Epithelial cell of esophagus (primary cell): ENCODE results near the gene LSAMP.
"Not testable (repeated sequence)": the region's sequence is repeated elsewhere in the genome, so short reads cannot be mapped to it uniquely, and the experiment has no call there.

Source experiments
- DNase-seq: peaks from one replicate; pipeline ENCODE4 v3.0.0; 2010; ENCODE audit warnings: low read depth
- H3K4me3 ChIP-seq: 2 replicates; pipeline ENCODE4 v1.5.1; 2011; ENCODE audit warnings: mild to moderate bottlenecking, low read length, control low read depth
- TF ChIP-seq, protein P1 (sequence below): IDR thresholded peaks from 2 replicates; pipeline ENCODE4 v1.5.1; 2011; ENCODE audit warnings: low read depth, mild to moderate bottlenecking, low read length, control low read depth, inconsistent platforms; ENCODE audit not compliant: insufficient read depth; ENCODE audit errors: missing control alignments

The LSAMP gene

DNA sequence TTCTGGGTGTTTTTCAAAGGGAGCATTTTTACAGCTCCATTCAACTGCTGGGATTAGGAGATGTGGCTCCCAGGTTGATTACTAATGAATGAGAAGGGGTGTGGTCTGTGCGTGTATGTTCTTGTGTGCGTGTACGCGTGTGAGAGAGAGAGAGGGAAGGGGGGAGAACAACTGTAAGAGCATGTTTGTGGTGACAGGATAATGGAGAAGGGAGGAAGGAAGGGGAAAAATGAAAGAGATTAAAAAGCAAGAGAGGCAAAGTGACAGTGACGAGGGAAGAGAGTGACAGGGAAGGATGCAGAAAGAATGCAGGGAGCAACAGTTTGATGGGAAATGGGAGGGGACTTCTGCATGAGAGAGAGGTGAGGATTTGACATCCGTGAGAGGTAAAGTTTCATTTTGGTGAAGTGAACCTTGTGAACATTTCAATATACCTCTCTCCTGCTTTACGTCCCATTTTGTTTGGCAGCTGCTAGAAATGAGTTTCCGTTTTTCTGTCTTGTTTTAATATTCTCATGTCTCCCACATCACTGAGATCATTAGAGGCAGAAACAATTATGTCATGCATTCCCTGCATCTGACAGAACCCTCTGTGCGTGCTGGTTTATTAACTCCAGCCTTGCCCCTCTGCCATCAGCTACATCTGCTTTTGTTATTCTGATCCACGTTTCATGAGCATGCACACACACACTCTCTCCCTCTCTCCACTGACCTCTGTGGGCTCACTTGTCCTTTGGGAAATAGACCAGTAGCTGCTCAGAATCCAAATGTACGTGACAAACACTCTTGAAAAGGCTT lies 660.3 kb downstream of the LSAMP start:
- peak overlapping the region; percentile 36 for H3K4me3 ChIP-seq
- peak; percentile 88 for DNase-seq
- TF ChIP-seq, protein P1, sequence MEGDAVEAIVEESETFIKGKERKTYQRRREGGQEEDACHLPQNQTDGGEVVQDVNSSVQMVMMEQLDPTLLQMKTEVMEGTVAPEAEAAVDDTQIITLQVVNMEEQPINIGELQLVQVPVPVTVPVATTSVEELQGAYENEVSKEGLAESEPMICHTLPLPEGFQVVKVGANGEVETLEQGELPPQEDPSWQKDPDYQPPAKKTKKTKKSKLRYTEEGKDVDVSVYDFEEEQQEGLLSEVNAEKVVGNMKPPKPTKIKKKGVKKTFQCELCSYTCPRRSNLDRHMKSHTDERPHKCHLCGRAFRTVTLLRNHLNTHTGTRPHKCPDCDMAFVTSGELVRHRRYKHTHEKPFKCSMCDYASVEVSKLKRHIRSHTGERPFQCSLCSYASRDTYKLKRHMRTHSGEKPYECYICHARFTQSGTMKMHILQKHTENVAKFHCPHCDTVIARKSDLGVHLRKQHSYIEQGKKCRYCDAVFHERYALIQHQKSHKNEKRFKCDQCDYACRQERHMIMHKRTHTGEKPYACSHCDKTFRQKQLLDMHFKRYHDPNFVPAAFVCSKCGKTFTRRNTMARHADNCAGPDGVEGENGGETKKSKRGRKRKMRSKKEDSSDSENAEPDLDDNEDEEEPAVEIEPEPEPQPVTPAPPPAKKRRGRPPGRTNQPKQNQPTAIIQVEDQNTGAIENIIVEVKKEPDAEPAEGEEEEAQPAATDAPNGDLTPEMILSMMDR, result no peak

GRCh38 chr3:115783938-115784738 lies 661.1 kb downstream of the LSAMP start:
- peak; percentile 93 for DNase-seq
- TF ChIP-seq, protein P1, result peak; percentile 65
- H3K4me3 ChIP-seq, result peak overlapping the region; percentile 36

GRCh38 chr3:115783426-115783825 lies 661.9 kb downstream of the LSAMP start:
- DNase-seq, result not testable (repeated sequence)
- H3K4me3 ChIP-seq, result peak overlapping the region; percentile 36

- TF ChIP-seq, protein P1, result no peak
- H3K4me3 ChIP-seq, result no peak overlapping the region
- no peak for DNase-seq
Observed at GRCh38 chr3:115779011-115779410, 666.3 kb downstream of the LSAMP start.

GRCh38 chr3:115772951-115773350 lies 672.3 kb downstream of the LSAMP start:
- TF ChIP-seq, protein P1, result no peak
- no peak overlapping the region for H3K4me3 ChIP-seq
- DNase-seq, result no peak

DNA sequence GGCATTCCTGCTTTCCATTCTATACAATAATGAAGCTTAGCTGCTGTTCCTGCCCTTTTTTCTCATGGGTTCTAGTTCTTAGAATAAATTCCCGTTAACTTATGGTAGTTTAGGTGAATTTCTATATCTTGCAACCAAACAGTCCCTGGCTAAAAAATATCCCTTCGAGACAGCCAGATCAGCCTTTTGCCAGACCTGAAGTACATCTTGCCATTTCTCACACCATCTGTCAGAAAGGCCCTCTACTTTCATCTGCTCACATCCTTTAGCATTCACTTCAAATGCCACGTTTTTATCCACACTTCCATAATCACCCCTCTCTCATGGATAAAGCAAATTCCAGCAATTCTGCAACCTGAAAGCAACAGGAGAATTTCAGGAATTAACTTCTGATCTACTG lies 676.6 kb downstream of the LSAMP start:
- DNase-seq, result no peak
- H3K4me3 ChIP-seq, result no peak overlapping the region
- TF ChIP-seq, protein P1, result no peak
